Stimulated activated CD8-positive, alpha-beta memory T cell treated with anti-CD3 and anti-CD28 coated beads, Interleukin-4, amount 100 ng/mL, for 1 hour (primary cell): ENCODE results near the gene GFRA1.

Experiments
- DNase-seq, 2 donors: peaks; one replicate each; pipeline ENCODE4 v3.0.0-alpha.2; 2020; ENCODE audit warnings: low read depth in 2 of 2, low spot score in 1 of 2

The GFRA1 gene

GRCh38 chr10:116241085-116241484 is 31.9 kb downstream of the GFRA1 start:
- DNase-seq: no peak

DNA sequence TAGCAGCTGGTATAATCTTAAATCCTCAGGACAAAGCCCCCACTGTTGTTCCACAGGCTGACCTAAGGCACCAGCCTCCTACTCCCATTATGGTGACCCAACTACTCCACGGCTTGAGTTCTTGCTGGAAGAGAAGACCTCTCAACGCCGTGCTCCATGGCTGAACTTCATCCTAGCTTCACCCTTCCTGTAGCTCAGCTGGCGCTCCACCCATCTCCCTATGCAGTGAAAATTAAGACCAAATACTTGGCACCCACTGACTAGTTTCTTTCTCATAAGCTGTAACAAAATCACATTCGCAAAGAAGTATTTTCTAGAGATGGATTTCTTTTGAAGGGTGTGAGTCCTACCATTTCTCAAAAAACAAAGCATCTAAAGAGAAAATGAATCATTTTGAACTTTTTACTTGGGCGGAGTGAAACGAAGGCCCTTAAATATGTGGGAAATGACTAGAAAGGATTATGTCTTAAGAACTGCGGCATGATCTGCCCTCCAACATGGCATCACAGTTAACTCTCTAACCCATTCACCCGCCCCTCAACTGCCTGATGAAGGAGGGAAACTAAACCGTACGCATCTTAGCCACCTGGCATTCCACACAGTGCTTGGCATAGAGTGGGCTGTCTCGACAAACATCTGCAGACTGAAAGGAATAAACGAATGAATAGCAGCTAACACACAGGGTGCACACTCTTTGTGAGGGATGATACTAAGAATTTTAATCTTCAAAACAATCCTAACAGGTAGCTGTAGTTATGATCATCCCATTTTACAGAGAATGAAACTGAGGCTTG is 32.7 kb downstream of the GFRA1 start:
- DNase-seq: no peak

DNA sequence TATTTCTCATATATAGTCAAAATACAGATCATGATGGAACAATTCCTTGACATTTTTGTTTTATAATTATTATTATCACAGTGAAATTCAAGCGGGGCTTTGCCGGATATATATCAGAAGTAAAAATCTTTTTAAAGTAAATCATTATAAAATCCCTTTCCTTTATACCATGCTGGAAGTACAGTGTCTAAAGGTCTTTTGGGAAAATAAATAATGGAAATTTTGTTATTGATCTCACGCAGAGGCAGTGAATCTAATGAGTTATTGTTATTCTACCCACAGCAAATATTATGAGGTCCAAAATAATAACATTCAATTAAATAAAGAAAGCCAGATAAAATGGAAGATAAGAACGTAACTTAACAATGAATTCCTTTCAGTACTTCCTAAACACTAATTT is 33.8 kb downstream of the GFRA1 start:
- no peak for DNase-seq

- DNase-seq: no peak
Observed at GRCh38 chr10:116237970-116238369, 35.0 kb downstream of the GFRA1 start.

GRCh38 chr10:116237260-116237659 is 35.7 kb downstream of the GFRA1 start:
- no peak for DNase-seq

GRCh38 chr10:116233230-116233629 is 39.8 kb downstream of the GFRA1 start:
- DNase-seq: no peak

DNA sequence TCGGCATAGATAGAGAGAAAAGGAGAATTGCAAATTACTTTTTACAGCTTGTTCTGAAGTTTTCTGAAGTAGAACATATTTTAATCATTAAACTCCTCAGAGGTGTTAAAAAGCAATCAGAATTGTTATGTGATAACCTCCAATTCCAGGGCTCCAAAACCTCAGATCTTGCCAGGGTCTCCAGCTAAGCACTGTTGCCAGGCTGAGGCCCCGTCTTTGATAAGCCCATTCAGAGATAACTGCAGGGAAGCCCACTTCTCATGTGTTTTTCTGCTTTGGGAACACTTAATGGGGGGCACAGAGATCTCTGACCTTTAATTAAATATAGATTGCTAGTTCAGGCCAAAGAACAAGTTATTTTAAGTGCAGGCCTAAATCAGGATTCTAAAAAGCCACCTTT is 40.4 kb downstream of the GFRA1 start:
- DNase-seq: no peak

DNA sequence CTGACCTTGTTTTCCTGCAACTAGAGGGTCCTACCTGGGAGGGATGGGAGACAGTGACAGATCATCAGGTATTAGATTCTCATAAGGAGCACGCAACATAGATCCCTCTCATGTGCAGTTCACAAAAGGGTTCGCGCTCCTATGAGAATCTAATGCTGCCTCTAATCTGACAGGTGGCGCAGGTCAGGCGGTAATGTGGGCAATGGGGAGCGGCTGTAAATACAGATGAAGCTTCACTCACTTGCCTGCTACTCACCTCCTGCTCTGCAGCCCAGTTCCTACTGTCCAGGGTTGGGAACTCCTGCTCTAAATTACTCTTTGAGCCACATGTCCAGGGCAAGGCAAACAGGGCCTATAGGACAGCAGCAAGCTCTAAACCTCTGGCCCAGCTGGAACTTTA is 46.2 kb downstream of the GFRA1 start:
- no peak for DNase-seq

GRCh38 chr10:116226053-116226452 is 47.0 kb downstream of the GFRA1 start:
- no peak for DNase-seq

DNA sequence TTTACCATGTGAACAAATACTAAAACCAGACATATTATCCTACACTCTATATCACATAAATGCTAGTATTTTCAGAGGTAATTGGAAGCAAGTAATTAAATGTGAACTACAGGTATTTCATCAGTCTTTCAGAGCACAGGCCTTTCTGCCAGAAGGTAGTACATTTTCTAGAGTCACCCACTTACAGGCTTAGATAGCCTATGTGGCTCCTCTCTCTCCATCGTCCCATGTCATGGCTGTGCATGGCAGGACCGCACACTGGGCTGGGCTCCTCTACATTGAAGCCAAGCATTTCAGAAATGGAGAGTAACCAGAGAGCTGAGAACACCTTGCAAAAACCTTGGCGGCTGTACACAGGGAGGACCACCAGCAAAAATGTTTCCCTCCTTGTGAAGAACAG is 49.7 kb downstream of the GFRA1 start:
- no peak for DNase-seq

DNA sequence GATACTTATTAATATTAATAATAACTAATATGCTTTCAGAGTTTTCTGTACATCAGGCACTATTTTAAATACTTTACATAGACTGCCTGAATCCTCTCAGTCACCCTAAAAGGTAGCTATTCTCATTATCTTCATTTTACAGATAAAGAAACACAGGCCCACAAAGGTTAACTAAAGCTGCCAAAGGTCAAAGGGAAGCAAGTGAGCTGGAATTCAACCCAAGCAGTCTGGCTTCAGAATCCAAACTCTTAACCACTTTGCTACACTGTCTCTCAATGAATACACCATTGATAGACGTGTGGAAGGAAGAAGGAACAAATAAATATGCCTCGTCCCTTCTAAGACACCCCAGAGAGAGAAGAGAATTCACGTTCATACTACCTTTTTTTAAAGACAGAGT is 52.0 kb downstream of the GFRA1 start:
- no peak for DNase-seq

- DNase-seq: no peak
Observed at GRCh38 chr10:116216676-116217075, 56.3 kb downstream of the GFRA1 start.

DNA sequence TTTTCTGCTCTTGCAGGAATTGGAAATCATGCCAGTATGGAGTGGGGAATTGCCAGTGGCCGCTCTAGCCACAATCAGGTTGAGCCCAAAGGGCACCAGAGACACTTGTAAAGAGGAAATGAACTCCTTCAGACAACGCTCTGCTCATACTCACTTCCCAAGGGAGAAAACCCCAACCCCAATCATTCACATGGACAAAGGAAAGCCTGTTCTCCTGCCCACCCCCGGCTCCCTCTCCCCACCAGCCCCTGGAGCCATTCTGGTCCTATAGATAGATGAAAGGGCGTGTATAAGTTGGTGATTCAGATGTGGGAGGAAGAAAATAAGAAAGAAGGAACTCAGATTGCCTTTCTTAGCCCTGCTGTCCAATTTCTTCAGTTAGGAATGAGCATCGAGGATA is 57.4 kb downstream of the GFRA1 start:
- no peak for DNase-seq

GRCh38 chr10:116211682-116212081 is 61.3 kb downstream of the GFRA1 start:
- DNase-seq: no peak

DNA sequence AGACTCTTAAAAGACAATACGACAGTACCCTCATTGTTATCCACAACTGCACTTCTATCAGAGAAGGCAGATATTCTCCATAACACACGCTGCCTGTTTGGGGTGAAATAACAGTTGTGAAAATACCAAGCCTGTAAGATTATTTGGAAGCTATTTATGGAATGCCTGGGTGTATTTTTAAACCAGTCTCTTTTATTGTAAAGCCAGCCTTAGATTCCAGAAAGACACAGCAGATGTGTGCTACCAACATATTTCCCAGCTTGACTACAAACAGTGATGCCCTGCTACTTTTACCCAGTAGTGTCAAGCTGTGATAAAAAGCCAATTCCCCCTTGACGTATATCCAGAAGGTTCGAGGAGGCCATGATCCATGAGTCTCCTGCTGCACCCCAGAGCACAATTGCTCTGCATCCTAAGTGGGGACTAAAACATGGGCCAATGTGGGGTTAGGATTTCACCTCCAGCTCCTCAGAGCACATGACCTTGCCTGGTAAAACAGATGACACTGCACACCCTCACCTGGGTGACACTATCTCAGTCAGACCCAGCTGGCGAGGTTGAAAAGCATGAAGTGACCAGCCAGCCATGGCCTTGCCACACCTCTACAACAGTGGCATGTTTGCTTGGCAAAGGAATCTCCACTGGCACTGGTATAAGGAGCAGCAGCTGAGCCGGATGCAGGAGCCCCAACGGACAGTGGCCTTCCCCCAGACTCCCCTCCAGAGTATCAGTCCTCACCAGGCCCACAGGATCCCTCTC is 62.2 kb downstream of the GFRA1 start:
- no peak for DNase-seq

GRCh38 chr10:116209781-116210180 is 63.2 kb downstream of the GFRA1 start:
- no peak for DNase-seq

GRCh38 chr10:116208956-116209567 is 63.9 kb downstream of the GFRA1 start:
- no peak for DNase-seq

- no peak for DNase-seq
Observed at GRCh38 chr10:116207690-116208089, 65.3 kb downstream of the GFRA1 start.

GRCh38 chr10:116203661-116204060 is 69.3 kb downstream of the GFRA1 start:
- DNase-seq: no peak

DNA sequence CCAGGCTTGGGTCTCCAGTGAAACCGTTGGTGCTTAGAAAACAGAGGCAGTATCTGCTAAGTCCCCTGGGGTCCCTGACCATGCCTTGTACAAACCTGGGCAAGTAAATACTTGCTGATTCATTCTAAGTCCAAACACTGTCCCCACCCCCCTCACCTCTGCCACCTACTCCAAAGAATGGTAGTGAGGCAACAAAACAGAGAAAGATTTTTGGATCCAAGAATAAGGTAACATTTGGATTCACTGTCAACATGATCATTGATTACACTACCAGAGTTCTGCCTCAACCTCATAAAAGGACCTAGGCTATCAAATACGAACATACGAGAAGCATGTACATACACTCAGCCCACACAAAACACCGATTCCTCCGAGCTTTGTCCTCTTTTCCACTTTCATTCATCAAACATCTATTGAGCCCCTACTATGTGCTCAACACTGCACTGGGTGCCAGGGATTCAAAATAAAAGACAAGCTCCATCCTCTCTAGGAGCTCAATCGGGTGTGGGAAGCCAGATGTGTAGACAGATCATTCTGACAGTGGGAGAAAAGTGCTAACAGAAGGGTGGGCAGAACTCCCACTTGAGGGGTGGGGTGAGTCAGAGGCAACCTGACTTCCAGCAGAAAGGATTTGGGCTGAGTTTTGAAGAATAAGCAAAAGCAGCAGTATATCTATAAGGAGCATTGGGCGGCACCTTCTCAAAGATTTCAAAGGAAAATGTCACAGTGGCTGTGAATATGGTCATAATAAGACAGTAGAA is 71.2 kb downstream of the GFRA1 start:
- DNase-seq: no peak

DNA sequence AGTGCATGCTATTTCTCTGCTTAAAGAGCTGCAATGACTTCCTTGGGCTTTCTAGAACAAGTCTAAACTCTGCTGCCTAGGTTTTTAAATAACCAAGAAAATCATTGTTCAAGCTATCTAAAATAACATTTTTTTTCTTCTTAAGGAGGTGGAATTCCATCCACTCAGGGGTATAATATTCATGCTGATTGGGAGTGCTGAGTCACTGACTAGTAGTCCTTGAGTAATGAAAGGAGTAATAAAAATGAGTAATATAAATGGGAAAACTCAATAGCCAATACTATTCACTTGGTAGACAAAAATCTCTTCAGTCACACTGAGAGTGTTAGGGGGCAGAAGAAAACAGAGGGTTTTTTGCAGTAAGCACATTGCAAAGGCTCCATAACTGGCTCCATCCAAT is 72.0 kb downstream of the GFRA1 start:
- DNase-seq: no peak

DNA sequence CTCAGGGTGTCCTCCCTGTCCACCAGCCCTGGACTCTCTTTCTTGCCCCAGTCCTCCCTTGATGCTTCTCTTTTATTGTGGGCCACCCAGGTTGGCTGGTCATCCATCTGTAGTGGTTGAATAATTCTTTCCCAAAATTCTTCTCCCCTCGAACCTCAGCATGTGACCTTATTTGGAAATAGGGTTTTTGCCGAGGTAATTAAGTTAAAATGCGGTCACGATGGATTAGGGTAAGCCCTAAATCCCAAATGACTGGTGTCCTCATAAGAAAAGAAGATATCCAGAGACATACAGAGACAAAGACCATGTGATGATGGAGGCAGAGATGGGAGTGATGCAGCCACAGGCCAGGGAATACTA is 74.3 kb downstream of the GFRA1 start:
- no peak for DNase-seq
